ENCODE data around the gene CIC.

DNA sequence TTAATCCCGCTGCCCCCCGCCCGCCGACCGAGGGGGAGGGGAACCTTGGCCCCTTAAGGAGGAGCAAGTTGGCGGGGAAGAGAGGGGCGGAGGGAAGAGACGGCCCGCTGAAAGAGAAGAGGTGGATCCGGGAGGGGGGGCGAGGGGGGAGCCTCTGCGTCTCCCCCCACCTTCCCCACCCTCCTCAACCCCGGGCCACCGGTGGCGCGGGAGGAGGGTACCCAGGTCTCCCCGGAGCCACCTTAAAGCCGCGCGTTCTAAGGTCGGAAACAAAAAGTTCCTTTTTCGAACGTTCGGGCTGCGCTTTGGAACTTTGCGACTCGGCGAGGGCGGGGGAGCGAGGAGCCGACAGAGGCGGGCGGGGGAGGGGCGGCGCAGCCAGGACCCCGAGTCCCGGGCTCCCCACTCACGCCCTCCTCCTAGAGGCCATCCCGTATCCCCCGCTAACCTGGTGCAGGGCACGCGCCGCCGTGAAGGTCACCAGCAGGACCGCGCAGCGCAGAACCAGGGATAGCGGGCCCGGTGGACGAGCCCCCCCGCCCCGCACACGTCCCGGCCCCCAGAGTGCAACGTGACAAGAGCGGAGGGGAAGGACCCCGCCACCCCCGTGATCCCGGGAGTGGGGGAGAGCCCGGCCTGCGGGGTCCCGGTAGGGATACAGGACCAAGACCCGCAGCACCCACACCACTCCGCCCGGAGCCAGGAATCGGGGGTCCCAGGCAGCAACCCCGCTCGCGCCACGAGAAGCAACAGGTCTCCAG lies 14.8 kb upstream of the CIC start:
- TF ChIP-seq, protein P1, sequence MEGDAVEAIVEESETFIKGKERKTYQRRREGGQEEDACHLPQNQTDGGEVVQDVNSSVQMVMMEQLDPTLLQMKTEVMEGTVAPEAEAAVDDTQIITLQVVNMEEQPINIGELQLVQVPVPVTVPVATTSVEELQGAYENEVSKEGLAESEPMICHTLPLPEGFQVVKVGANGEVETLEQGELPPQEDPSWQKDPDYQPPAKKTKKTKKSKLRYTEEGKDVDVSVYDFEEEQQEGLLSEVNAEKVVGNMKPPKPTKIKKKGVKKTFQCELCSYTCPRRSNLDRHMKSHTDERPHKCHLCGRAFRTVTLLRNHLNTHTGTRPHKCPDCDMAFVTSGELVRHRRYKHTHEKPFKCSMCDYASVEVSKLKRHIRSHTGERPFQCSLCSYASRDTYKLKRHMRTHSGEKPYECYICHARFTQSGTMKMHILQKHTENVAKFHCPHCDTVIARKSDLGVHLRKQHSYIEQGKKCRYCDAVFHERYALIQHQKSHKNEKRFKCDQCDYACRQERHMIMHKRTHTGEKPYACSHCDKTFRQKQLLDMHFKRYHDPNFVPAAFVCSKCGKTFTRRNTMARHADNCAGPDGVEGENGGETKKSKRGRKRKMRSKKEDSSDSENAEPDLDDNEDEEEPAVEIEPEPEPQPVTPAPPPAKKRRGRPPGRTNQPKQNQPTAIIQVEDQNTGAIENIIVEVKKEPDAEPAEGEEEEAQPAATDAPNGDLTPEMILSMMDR (IDR thresholded peaks at IDR 0.05 in 2 of 3, conservative IDR thresholded peaks at IDR 0.05 in 1 of 3; ENCODE audit: control insufficient read depth in 2 of 3, extremely low read depth in 1 of 3, insufficient read depth in 1 of 3, low read depth in 3 of 3, low read length in 3 of 3) = no peak
- TF ChIP-seq RAD21 (IDR thresholded peaks at IDR 0.05; ENCODE audit: insufficient read depth, low read depth, low read length) = no peak
- TF ChIP-seq POLR2AphosphoS5 (IDR thresholded peaks at IDR 0.05; ENCODE audit: low read length) = no peak; the same call in 1 of the 2 replicates
- TF ChIP-seq, protein P2, sequence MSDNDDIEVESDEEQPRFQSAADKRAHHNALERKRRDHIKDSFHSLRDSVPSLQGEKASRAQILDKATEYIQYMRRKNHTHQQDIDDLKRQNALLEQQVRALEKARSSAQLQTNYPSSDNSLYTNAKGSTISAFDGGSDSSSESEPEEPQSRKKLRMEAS (IDR thresholded peaks at IDR 0.05; ENCODE audit: low read depth, low read length) = no peak; the same call in 1 of the 2 replicates

Data from GM12878 (cell line).